Measurements from ENCODE around the gene SLC31A2. TPM values are rescaled to one million over a fixed set of nuclear protein-coding genes. Genes with fewer than 3 reads are reported as not detected.
"Not testable (repeated sequence)": the region's sequence is repeated elsewhere in the genome, so short reads cannot be mapped to it uniquely, and the experiment has no call there.

SLC31A2 gene
- total RNA-seq, 1 donor from 2014 or later, result 5.2 TPM

DNA sequence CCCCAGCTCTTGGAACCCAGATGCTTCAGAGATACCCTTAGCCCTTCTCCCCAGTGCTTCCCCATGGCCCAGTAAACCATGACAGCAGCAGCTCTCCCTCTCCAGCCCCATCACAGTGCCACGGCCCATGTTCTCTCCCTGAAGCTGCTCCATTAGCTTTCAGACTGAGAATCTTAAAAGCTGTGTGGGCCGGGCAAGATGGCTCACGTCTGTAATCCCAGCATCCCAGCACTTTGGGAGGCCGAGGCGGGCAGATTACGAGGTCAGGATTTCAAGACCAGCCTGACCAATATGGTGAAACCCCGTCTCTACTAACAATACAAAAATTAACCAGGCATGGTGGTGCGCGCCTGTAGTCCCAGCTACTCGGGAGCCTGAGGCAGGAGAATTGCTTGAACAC lies 1.2 kb upstream of the SLC31A2 start:
- intact Hi-C loops (cut with micrococcal nuclease), result not testable (repeated sequence)

DNA sequence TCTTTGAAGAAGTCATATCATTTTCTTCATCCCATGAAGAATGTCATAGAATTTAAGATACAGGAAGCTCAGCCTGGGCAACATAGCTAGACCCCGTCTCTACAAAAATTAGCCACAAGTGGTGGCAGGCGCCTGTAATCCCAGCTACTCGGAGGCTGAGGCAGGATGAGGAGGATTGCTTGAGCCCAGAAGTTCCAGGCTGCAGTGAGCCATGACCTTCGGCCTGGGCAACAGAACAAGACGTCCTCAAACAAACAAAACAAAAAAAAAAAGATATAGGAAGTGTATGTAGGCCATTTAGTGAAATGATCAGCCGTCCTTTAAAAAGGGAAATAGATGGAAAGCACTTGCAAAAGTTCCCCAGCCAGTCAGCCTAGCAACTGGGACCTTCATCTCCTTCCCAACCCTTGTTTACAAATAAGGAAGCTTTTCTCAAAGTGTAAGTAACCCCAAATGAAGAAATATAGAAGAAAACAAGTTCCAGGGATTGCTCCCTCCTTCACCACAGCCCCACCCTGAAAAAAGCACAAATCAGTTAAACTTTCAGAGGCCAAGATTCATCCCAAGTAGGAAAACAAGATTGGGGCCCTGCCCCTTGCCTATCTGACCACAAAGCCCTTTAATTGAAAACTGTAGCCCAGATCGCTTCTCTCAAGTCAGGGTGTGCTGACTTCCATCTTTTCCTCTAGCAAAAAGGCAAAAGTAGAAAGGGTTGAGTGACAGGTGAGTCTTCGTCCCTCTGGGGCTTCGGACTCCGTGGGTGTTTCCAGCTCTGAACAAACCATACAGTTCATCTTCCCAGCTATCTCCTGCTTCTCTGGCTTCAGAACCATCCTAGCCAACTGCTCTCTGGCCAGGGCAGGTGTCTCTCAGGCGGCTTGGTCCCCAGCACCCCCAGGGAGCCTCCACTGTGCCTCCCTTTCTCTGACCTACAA lies 1.2 kb downstream of the SLC31A2 start:
- intact Hi-C loops (cut with micrococcal nuclease), result loop anchor here (1.0 to 10.0 kb wide), 9 partner anchors 190 to 1670 kb away; partner anchors contain the start of genes ALAD, C9orf43, DNAJC25 and ECPAS

DNA sequence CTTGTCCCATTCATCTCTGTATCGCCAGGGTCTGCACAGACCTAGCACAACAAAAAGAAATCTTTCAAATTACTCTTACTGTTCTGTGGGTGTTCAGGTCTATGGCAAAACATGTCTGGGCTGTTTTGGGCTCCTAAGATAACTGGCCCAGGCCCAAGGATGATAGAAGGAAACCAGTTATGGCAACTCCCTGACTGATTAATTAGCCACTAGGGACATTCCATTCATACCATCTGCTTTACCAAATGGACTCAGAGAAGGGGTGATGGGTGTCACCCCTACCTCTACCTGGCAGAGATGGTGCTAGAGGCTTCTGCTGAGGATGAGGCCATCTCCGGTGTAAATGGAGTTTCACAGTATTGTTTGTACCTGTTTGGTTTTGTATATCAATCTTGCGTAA lies 1.9 kb downstream of the SLC31A2 start:
- intact Hi-C loops (cut with micrococcal nuclease), result loop anchor here (5.0 to 10.0 kb wide), 6 partner anchors 190 to 1670 kb away; partner anchors contain the start of genes DNAJC25, ECPAS, KIAA1958 and SNX30

DNA sequence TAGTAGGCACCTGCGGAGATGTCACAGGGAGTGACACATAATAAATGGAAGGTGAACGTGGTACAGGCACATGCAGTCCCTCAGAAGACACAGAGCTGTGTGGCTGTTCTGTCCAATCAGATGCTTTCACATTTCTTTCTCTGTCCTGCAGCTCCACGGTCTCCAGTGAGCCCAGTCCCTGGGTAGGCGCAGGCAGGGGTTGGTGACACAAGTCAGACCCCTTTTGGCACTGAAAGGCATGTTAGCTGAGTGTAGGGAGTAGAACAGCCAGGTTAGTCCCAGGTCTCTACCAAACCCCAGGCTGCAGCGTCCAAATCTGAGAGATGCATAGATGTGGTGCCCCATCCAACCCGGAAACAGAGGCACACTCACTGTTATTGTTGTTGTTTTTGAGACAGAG lies 2.8 kb downstream of the SLC31A2 start:
- intact Hi-C loops (cut with micrococcal nuclease), result loop anchor here (5.0 to 10.0 kb wide), 6 partner anchors 189 to 1671 kb away; partner anchors contain the start of genes DNAJC25, ECPAS, KIAA1958 and SNX30

DNA sequence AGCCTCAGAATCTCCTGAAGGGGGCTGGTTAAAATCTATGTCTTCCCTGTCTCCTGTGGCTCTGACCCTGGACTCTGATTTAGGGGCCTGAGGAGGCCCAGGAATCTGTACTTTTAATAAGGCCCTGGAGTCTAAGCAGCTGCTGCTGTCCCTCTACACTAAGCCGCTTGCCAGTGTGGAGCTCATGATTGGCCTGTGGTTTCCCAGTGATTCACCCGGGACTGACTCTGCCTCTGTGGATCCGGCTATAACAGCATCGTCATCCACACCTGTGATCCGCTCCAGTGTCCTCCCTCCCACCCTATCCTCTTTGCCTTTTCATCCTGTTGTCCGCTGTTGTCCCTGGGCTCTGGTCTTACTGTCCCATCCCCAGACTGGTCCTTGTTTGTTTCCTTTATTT lies 3.7 kb downstream of the SLC31A2 start:
- intact Hi-C loops (cut with micrococcal nuclease), result loop anchor here (5.0 to 10.0 kb wide), 6 partner anchors 188 to 1672 kb away; partner anchors contain the start of genes DNAJC25, ECPAS, KIAA1958 and SNX30

DNA sequence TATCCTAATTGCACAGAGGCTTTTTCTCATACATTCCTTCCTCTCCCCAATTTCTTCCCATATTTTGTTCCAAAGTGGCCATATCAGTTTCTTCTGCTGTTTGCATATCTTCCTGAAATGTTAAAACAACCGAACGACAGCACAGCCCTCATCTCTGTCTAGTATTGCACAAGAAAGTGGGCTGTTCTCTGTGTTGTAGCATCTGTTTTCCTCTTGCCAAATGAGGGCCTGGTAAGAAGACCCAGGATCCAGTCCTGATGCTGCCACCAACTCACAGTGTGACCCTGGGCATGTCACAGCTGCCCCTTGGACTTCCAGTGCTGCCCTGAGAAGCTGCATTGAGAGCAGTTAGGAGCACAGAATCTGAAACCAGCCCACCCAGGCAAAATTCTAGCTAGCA lies 4.1 kb downstream of the SLC31A2 start:
- intact Hi-C loops (cut with micrococcal nuclease), result loop anchor here (5.0 to 10.0 kb wide), 6 partner anchors 187 to 1673 kb away; partner anchors contain the start of genes DNAJC25, ECPAS, KIAA1958 and SNX30

DNA sequence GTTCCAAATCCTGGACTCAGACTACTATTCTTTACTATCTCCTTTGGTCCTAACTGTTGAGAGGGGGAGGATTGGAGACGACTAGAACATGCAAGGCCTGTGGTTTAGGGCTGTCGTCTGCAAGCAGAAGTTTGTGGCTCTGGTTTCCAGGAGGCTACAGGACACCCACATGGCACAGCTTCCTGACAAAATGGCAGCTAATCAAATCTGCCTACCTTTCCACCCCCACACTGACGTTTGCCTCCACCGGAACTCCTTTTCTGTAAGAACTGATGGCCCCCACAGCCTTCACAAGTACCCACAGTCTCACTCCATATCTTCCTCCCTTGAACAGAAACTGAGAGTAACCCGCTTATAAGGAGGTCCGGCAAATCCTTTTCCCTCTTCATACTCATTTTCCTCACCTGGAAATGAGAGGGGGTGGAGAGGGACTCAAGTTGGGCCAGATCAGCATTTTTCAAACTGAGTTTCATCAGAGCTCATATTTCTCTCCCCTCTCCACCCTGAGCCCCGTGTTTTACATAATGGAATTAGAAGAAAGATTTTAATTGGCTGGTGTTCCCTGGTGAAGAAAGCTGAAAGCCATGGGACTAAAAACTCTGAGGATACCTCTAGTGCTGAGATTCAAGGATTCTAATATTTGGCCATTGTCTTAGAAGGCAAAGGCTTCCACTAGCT lies 5.2 kb downstream of the SLC31A2 start:
- intact Hi-C loops (cut with micrococcal nuclease), result loop anchor here (1.0 to 10.0 kb wide), 3 partner anchors 254 to 781 kb away; partner anchors contain the start of genes C9orf43, POLE3 and SNX30

DNA sequence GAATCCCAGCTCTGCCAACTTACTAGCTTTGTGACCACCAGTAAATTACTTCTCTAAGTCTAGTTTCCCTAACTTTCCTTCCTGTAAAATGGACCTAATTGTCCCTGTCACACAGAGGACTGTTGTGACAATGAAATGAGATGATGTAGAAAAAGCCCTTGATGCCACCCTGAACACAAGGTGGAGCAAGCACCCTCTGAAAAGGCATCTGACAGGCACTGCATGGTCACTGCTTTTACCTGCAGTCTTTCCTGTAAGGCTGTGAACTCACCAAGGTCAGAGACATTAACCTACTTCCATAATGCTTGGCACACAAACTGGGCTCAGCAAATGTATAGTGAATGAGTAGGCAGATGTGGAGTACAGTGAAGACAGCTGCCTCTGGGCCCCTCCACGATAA lies 6.1 kb downstream of the SLC31A2 start:
- intact Hi-C loops (cut with micrococcal nuclease), result loop anchor here (1.0 to 10.0 kb wide), 3 partner anchors 253 to 782 kb away; partner anchors contain the start of genes C9orf43, POLE3 and SNX30

DNA sequence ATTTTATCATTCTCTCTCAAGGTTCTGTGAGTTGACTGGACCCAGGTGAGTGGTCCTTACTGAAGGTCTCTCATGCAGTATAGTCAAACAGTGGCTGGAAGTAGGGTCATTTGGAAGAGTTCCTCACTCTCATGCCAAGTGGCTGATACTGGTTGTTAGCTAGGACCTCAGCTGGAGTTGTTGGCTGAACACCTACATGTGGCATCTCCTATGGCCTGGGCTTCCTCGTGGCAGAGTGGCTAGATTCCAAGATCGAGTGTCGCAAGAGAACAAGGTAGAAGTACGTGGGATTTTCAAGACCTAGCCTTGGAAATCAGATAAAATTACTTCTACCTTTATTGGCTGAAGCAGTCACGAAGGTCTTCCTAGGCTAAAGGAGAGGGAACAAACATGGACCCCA lies 7.6 kb downstream of the SLC31A2 start:
- intact Hi-C loops (cut with micrococcal nuclease), result loop anchor here (10.0 kb wide), 2 partner anchors 404 to 784 kb away; partner anchors contain the start of gene SNX30

DNA sequence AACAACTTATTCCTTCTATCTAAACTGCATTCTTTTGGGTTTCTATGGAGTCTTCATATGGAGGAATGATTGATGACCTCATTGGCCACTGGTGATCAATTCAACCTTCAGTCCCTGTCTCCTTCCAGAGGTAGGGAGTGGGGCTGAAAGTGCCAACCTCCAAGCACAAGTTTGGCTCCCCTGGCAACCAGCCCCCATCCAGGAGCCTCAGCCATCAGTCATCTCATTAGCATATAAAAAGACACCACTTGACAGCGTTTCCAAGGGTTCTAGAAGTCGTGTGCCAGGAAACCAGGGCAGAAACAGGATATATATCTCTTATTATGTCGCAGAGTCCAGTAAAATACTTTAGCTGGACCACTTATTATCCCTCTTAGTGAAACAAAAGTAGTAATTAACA lies 9.8 kb downstream of the SLC31A2 start:
- intact Hi-C loops (cut with micrococcal nuclease), result no loop called here

DNA sequence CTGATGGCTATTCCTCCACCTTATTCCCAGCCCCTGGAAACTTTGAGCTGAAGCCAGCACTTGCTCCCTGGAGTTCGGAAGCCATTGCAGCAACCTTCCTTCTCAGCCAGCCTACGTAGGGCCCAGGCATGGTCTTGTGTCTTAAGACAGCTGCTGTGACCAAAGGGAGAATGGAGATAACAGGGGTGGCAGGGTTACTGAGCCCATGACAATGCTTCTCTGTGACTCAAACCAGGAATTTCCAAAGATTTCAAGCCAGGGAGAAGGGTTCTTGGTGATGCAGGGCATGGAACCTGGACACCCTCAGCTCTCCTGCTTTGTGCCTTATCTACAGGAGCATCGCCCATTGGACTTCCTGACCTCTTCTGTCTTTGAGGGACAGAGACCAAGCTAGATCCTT lies 12.2 kb downstream of the SLC31A2 start:
- intact Hi-C loops (cut with micrococcal nuclease), result no loop called here

DNA sequence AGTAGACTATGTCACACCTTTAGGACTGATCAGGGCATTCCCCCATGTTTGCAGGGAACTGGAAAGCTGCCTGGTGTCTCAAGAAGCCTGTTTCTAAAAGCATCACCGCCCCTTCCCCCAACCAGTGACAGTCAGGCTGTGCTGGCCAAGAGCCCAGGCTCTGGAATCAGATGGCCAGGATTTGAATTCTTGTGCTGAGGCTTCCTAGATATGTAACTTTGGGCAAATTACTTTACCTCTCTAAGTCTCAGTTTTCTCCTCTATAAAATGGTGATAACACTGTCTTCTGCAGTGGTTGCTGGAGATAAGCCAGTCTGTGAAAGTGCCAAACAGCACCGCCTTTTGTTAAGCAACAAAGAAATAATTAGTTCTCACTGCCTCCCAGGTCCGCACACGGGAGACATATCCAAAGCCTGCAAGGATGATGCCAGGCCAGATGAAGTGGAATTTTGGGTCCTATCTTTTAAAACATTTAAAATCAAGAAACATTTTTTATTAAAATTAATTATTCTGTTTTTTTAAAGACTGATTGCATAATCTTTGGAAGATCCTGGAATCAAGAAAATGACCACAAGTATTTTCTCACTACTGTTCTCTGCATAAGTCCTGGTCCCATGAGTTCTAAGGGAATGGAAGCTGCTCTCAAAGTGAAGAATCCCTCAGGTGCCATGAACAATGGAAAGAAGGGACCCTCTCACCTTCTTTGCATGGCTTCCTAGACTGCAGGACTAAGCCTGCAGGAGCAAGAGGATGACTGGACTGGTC lies 13.9 kb downstream of the SLC31A2 start:
- intact Hi-C loops (cut with micrococcal nuclease), result no loop called here

DNA sequence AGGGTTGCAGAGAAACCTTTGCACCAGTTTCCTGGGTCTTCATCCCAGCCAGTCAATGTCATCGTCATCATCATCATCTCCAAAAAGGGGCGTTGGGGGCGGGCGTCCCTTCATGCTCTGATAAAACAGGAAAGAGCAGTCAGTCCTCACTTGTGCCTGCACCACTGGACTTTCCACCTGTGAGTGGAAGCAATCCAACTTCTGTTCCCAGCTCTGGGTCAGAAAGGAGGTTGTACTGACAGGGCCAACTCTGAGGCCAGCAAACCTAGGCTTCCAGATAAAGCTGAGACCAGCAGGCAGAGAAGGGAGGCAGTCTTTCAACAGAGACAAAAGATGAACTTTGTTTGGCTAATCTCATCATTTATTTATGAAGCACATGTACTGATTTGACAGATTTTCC lies 15.2 kb downstream of the SLC31A2 start:
- intact Hi-C loops (cut with micrococcal nuclease), result no loop called here

DNA sequence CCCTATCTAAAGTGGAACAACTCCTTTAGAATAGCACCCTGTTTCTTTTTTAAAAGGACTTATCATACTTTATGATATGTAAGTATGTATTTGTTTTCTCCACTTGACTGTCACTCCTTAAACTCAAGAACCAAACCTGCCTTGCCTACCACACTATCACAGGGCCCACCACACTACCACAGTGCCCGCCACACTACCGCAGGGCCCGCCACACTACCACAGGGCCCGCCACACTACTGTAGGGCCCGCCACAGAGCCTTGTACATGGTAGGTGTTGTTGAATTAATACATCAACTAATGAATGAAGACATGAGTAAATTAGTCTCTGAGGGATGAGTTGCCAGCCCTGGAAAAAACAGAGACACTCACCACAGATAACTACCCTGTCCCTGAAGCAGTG lies 18.0 kb downstream of the SLC31A2 start:
- intact Hi-C loops (cut with micrococcal nuclease), result no loop called here

DNA sequence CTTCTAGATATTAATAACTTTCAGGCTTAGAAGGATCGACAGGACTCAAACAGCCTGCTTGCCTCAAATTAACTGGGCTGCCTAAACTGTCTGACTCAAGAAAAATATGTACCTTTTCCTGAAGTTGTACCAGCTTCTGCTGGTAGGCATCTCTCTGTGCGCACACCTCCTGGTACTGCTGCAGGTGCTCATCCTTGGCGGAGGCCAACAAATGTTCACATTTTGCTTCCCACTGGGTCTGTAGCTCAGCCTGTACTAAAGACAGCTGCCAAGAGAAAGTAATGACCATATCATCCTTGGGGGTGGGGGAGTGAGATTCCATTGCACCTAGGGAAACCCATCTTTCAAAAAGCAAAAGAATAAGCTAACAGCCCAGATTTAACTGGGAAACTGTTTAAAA lies 22.5 kb downstream of the SLC31A2 start:
- intact Hi-C loops (cut with micrococcal nuclease), result no loop called here

DNA sequence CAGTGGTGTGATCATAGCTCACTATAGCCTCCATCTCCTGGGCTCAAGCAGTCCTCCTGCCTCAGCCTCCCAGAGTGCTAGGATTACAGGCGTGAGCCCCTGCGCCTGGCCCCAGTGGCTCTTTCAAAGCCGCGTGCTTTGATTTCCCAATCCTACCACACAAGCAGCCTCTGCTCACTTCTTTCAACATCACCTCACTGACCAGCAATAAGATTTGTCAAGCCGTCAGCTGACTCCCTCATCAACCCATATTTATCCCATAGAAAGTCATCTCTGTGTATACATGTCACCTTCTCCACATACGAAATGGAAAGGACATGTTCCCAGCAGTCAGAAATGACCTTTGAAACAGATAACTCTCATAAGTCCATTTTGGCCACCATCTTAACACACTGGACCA lies 26.0 kb downstream of the SLC31A2 start:
- intact Hi-C loops (cut with micrococcal nuclease), result no loop called here

DNA sequence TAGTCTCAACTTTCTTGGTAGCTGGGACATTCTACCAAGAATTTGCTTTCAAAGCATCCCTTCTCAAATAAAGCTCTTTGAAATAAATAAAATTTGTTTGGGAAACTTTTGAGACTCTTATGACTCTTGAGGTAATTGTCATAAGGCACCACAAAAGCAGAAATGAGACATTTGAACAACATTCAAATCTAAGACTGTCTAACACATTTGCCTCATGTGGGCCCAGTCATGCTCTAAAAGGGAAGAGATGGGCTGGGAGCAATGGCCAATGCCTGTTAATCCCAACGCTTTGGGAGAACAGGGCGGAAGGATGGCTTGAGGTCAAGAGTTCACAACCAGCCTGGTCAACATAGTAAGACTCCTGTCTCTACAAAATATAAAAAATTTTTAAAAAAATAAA lies 26.4 kb downstream of the SLC31A2 start:
- intact Hi-C loops (cut with micrococcal nuclease), result no loop called here

DNA sequence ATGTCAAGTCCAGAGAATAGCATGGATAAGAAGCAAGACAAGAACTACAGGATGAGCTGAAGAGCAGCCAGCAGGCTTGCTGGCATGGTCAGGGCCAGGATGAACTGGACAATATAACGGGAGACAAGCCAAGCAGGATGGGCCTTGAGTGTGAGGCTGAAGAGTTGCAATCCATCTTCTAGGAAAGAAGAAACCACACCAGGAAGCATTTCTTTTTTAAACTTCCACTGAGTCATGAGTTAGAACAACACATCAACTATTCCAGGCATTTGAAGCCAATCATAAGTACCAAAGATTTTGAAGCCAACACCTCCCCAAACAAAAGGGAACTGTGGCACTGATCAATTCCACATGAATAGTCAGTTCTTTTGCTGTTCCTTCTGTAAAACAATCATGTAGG lies 27.3 kb downstream of the SLC31A2 start:
- intact Hi-C loops (cut with micrococcal nuclease), result no loop called here

DNA sequence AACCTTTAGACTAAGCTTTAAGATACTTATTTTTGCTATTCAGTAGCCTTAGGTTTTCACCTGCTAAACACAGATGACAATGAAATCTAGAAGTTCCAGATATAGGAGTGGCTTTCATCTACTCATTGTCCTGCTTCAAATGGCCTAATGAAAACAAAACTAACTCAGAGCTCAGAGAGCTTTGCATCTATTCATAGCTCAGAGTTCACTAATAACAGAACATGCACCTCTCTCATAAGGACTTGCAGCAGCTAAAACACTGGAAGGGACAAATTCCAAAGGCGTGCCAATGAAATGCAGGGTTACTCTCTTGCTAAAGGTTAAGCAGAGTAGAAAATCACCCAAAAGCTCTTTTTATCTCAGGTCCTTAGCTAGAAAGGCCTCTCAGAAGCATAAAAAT lies 29.0 kb downstream of the SLC31A2 start:
- intact Hi-C loops (cut with micrococcal nuclease), result no loop called here

DNA sequence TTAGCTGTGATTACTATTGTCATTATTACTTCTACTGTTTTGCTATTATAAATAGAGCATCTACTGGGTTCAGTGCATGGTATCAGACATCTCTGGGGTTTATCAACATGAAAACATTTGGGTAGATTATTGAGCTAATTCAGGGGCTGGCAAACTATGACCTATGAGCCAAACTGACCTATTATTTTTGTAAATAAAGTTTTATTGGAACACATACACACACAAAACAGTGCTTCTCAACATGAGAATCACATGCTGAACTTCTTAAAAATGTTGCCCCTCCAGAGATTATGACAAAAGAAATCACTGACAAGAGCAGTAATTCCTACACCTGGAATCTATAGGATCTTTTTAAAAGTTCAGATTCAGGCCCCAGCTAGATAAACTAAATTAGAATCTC lies 30.4 kb downstream of the SLC31A2 start:
- intact Hi-C loops (cut with micrococcal nuclease), result no loop called here

DNA sequence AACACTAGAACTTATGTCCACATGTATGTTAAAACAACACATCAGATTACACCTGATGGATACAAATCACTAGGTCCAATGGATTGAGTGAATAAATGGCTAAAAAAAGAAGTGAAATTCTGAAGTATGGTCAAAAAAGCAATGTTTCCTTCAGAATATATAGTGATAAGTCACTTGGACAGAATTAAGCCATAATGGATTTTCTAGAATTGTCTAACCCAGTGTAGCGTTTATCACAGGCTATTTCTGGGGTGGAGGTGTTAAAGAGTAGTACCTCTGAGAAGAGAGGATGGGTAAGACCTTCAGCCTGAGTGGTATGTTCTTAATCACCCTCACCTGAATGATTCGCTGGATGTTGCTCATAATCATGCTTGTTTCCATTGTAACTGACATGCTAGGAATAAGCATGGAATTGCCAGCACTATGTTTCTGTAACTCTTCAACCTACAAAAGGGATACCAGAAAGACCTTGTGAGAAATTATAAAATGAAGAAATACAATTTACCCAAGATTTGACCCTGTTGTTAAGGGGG lies 33.2 kb downstream of the SLC31A2 start:
- intact Hi-C loops (cut with micrococcal nuclease), result no loop called here

Measured in T-helper 1 cell treated with Interleukin-12 subunit alpha and Interleukin-12 subunit beta and Interleukin-4 antibody, amounts not matched to agents 30 ng/mL and 1 ng/mL, for 36 hours (primary cell).